Cardiac septum (tissue), 1 donor: Measurements from ENCODE around the gene TST. TPM values are rescaled to one million over a fixed set of nuclear protein-coding genes. Genes with fewer than 3 reads are reported as not detected.
"Not testable (repeated sequence)": the region's sequence is repeated elsewhere in the genome, so short reads cannot be mapped to it uniquely, and the experiment has no call there.

ENCODE experiments used
- DNase-seq: peaks from one replicate; pipeline ENCODE4 v3.0.0-alpha.2; 2020; ENCODE audit warnings: low spot score
- intact Hi-C: fragments of 100-400 bp; cut with DNase I; formaldehyde crosslinking; loops from one replicate; pipeline ENCODE4 v1.14.0; 2022
- total RNA-seq: library from RNA; stranded (reverse); fragmentation: NEBNext Ultra II Directional; extraction: Animal tissue kit (Norgen Biotek cat#: 25700); gene quantifications from one replicate; pipeline ENCODE4 v1.2.1, GENCODE V29; 2021
- donor health status: DM: no; HTN: no; CAD: no.

TST gene
- total RNA-seq, 1 donor from 2014 or later: 29.7 TPM

- intact Hi-C loops: no loop called here
Measured at GRCh38 chr22:36998620-36999351, 20.5 kb downstream of the TST start.

GRCh38 chr22:36997746-36998145 lies 21.5 kb downstream of the TST start:
- no peak for DNase-seq
- intact Hi-C loops: no loop called here

More at GRCh38 chr22:36998620-36999351, 20.5 kb downstream of the TST start:
- no peak for DNase-seq

GRCh38 chr22:36991206-36991605 lies 28.0 kb downstream of the TST start:
- DNase-seq: no peak
- intact Hi-C loops: no loop called here

GRCh38 chr22:36990457-36990856 lies 28.8 kb downstream of the TST start:
- DNase-seq: no peak
- intact Hi-C loops: no loop called here

- DNase-seq, intact Hi-C loops: not testable (repeated sequence)
Measured at GRCh38 chr22:36989012-36989411, 30.2 kb downstream of the TST start.

- intact Hi-C loops: no loop called here
- no peak for DNase-seq
Measured at GRCh38 chr22:36988075-36988832, 31.0 kb downstream of the TST start.

- no peak for DNase-seq
- intact Hi-C loops: no loop called here
Measured at GRCh38 chr22:36986242-36986821, 32.9 kb downstream of the TST start.

- DNase-seq: no peak
- intact Hi-C loops: no loop called here
Measured at GRCh38 chr22:36985211-36985889, 33.9 kb downstream of the TST start.

- intact Hi-C loops: loop anchor here (5.0 kb wide), 1 partner anchor 110 kb away; no protein-coding TSS in a partner anchor
- DNase-seq: no peak
Measured at GRCh38 chr22:36982136-36982535, 37.1 kb downstream of the TST start.

- no peak for DNase-seq
- intact Hi-C loops: loop anchor here (5.0 kb wide), 1 partner anchor 109 kb away; no protein-coding TSS in a partner anchor
Measured at GRCh38 chr22:36981247-36981775, 37.9 kb downstream of the TST start.

GRCh38 chr22:36979016-36979910 lies 40.0 kb downstream of the TST start:
- DNase-seq: no peak
- intact Hi-C loops: loop anchor here (2.0 to 5.0 kb wide), 2 partner anchors 122 to 196 kb away; no protein-coding TSS in a partner anchor

- intact Hi-C loops: loop anchor here (2.0 to 5.0 kb wide), 2 partner anchors 121 to 195 kb away; no protein-coding TSS in a partner anchor
- peak; percentile 97 for DNase-seq
Measured at GRCh38 chr22:36977947-36978660, 41.1 kb downstream of the TST start.

GRCh38 chr22:36977401-36977861 lies 41.8 kb downstream of the TST start:
- intact Hi-C loops: loop anchor here (5.0 kb wide), 1 partner anchor 120 kb away; no protein-coding TSS in a partner anchor
- no peak for DNase-seq

GRCh38 chr22:36976606-36977005 lies 42.6 kb downstream of the TST start:
- intact Hi-C loops: loop anchor here (5.0 kb wide), 1 partner anchor 119 kb away; no protein-coding TSS in a partner anchor

GRCh38 chr22:36971341-36972125 lies 47.7 kb downstream of the TST start:
- no peak for DNase-seq
- intact Hi-C loops: no loop called here

More at GRCh38 chr22:36976606-36977005, 42.6 kb downstream of the TST start:
- DNase-seq: no peak

GRCh38 chr22:36968249-36968964 lies 50.8 kb downstream of the TST start:
- no peak for DNase-seq
- intact Hi-C loops: no loop called here
